Activated CD4-positive, CD25-positive, alpha-beta regulatory T cell treated with anti-CD3 and anti-CD28 coated beads, Interleukin-2, amount 50 U/mL, for 16 hours (primary cell): ENCODE data around the gene P2RY13.

Experiments
- DNase-seq: peaks from one replicate; pipeline ENCODE4 v3.0.0-alpha.2; 2020; ENCODE audit warnings: low read depth, low spot score

The P2RY13 gene

GRCh38 chr3:151320131-151320530 lies 9.2 kb downstream of the P2RY13 start:
- DNase-seq = no peak

GRCh38 chr3:151319628-151320027 lies 9.7 kb downstream of the P2RY13 start:
- no peak for DNase-seq

GRCh38 chr3:151318991-151319390 lies 10.4 kb downstream of the P2RY13 start:
- no peak for DNase-seq

- no peak for DNase-seq
Measured at GRCh38 chr3:151318313-151318712, 11.0 kb downstream of the P2RY13 start.

DNA sequence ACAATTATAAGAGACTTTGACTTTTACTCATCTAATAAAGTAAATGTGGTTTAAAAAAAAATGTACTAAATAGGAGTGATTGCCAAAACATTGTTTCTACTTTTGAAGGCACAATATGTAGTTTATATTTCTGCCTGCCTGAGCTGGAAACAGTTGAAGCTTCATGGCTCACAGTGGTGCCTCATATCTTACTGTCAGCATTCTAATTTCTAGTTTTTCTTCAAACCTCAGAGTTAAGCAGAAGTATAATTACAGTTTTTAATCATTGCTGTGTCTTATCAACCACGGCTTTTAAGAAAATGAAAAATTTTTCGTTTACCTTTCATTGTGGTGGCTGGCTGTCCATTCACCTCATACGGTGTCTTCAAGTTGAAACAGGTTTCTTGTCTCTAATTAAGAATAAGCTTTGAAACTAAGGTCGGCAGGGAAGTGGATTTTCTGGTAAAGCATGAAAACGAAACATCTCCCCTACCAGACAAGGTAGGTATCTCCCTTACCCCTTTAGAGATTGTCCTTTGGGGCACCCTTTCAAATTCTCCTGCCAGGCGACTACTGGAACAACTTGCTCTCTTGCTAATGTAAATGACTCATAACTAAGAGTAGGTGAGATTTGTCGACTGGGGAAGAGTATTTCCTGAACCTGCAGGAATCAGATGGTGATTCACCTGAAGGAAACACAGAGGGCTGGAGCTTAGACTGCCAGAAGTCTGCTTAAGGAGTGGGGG lies 12.9 kb downstream of the P2RY13 start, which contains the start of gene GPR87:
Gene GPR87, minus strand, starts transcription at position 554 of the 725 bp plus-strand sequence. CDS start 16,720 bp downstream, outside the sequence.
- DNase-seq = no peak

DNA sequence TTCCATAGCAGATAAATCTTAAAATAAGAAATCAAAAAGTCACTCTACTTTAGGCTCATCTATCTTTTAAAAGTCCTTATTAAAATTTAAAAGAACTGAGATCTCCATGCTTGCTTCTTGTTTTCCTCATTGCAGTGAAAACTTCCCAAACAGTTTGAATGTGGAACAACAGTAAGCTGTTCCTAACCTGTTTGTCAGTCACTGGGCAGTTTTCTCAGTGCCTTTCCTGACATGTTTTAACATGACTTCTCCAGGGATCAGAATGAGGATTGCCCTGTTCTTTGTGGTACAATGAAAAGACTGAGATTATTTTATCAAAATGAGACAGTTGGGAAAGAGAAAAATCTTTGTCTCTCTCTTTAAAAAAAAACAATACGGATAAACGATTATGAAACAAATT lies 13.5 kb downstream of the P2RY13 start:
- no peak for DNase-seq

DNA sequence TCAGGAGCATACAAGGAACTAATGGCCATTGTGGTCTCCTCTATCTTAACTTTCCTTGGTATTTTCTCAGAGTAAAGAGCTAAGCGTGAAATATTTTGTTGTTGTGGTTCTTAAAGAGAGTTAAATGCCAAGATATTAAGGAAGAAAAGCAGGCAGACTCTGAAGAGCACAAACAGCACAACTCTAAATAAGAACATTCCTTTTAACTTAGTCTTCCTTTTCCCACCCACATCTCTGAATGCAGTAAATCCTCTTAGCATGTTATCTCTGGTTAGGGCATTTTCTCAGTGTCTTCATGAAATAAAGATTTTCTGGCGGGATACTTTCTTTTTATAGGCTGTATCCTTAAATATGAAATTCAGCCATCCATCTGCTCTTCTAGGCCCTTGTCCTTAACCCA lies 14.2 kb downstream of the P2RY13 start:
- no peak for DNase-seq

DNA sequence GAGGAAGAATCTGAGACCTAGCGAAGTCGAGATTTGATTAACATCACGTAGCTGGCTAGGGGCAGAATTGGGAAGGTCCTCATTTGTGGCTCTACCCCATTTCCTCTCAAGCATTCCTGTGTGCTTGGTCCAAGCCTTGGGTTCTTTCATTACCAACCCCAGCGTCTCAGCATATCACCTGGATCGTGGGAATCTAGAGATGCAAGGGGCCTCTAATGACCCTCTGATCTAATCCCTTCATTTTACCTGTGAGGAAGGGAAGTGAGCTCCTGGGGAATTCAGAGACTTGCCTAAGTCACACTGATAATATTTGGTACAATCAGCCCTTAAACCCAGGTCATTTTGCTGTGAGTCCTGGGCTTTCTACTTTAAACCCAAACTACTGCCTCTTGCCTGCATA lies 14.8 kb downstream of the P2RY13 start:
- DNase-seq = no peak

DNA sequence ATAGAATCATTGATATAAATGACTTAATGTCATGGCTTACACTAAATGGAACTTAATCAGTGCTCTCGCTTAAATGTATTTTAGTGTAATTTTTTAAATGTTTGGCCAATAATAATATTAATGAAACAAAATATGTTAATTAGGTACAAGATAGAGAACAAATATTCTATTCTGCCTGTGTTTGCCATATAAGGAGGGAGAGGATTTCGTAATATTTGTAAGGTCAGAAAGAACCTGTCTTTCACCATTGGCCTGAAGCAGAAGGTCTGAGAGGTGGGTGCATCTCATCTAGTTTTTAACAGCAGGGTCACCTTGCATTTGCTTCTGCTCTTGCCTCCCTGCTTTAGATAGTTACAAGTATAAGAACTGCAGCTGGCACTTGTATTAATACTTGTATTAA lies 15.2 kb downstream of the P2RY13 start:
- no peak for DNase-seq

DNA sequence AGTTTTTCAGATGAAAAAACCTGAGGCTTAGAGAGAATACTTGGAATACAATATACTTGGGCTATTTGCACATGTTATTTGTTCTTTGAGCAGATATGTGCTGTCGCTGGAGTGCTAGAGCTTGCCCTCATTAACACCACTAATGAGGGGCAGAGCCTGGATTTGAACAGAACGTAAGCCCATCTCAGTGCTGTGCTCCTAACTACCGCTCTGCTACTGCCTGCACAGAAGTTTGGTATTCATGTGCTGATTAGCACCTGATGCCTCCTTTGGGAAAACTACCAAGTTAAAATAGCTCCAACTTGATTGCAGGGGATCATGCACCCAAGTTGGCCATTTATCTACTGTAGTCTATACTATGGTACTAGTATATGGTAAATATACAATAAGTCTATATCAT lies 16.4 kb downstream of the P2RY13 start:
- DNase-seq = no peak

- no peak for DNase-seq
Measured at GRCh38 chr3:151309566-151309965, 19.8 kb downstream of the P2RY13 start.

- DNase-seq = no peak
Measured at GRCh38 chr3:151307583-151308488, 21.5 kb downstream of the P2RY13 start.

DNA sequence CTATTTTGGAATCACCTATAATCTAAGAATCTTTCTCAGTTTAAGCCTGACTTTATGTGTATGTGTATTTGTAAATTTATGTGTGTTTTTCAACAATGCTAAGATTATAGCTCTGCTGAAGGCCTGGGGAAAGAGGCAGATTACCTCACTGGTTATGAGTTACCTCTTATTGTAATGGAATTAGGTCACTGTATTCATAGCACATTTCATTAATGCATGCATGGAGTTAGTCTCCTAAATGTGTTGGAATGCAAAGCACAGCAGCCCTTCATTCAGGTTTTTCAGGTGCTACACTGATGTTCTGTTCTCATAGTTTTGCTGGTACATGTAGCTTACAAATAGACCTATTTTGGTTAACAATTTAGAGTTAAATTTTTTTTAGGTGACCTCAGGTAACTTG lies 22.2 kb downstream of the P2RY13 start:
- DNase-seq = no peak

DNA sequence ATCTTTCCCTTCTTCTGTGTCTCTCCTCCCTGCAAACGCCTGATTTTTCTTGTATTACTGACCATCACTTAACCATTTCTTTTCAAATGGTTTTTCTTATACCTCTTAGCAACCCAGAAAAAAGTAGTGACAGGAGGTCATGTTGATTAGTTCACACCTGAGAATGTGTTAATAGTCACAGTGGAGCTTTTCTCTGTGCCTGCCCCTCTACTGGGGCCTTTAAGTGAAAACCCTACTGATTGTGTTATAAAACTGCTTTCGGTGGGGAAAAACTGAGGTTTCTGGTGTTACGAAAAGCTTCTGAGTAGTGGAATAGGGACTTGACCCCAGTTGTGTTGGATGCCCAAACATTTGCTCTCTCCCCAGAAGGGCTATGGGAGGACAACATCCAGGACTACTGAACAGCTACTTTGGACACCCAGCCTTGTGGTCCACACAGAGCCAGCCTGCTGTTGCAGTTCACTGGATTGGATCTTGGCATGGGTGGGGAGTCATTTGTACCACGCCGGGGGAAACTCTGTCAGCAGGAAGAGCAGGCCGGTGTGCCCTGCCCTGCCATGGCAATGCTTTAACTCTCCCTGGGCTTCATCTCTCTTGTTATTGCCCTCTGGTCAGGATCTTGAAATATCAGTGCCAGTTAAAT lies 23.1 kb downstream of the P2RY13 start:
- no peak for DNase-seq

DNA sequence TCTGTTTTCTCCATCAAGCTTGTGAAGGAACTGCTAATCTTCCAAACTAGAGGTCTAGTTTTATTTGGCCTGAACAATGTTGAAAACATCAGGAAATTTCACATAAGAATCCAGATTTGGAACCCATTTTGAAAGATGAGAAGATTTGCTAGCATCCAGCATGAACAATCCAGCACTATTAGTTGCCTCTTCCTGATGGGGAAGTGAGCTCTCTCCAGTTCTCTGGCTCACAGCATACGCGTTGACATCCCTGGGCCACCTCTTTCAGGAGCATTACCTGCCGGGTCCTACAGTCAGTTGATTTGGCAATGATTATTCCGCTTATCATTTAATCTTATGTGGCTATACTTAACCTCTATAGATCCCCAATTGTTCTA lies 23.6 kb downstream of the P2RY13 start:
- DNase-seq = no peak

GRCh38 chr3:151305060-151305774 lies 24.1 kb downstream of the P2RY13 start:
- DNase-seq = no peak

- no peak for DNase-seq
Measured at GRCh38 chr3:151303751-151304150, 25.6 kb downstream of the P2RY13 start.

GRCh38 chr3:151301787-151302186 lies 27.6 kb downstream of the P2RY13 start:
- DNase-seq = no peak

DNA sequence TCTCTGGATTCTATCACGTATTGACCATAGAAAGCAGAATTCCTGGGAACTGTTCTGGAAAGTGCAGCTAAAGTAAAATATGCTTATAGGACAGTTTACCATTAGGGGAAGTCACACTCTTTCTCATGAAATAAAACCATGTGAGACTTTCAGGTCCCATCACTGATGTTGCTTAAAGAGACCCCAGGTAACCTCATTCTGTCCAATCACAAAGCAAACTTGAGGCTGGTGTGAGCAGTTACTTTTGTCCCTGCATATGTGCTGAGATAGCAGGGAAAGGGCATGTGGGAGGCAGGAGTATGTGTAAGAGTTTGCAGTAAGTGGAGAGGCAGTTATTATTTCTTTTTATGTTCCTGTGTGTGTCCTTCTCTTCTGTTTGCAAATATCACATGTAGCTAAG lies 28.8 kb downstream of the P2RY13 start:
- DNase-seq = no peak

- no peak for DNase-seq
Measured at GRCh38 chr3:151299006-151299405, 30.3 kb downstream of the P2RY13 start.

DNA sequence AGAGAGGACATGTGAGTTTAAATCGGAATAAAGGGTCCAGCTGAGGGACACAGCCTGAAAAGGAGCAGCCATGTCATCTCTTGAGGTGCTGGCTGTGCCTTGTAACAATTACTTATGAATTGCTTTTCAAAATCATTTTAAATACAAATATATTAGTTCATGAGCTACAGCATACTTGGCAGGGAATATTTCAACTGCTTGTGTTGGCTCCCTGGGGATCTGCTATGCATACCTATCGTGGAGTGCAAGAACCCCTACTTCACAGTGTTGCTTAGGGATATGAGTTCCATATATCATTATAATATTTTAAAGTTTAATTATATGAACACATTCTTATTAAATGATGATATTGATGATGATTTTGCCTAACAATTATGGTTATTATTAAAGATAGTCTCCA lies 31.9 kb downstream of the P2RY13 start:
- DNase-seq = no peak

DNA sequence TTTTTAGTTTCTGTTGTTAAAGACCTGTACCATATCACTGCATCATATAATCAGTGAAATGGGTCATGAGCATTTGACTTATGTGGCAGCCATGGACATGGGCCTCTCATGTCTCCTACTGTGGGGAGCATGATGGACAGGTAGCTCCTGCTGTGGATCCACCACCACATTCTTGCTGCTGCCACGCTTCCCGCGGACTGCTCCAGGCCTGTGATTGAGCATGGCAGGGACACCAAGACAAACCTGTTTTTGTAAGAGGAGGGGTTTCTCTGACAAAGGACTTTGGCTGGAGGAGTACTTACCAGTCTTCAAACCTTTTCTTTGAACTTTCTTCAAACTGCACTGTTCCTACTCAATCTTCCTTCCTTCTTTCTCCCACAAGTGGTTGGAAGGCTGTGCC lies 33.1 kb downstream of the P2RY13 start:
- DNase-seq = no peak
